Measurements from ENCODE around the gene RORC.
"Not testable (repeated sequence)": the region's sequence is repeated elsewhere in the genome, so short reads cannot be mapped to it uniquely, and the experiment has no call there.

Gene RORC

GRCh38 chr1:151831605-151832004 is at the start of gene RORC:
RORC (minus strand) TSS chr1:151831802; CDS start chr1:151831764, 38 bp downstream.
- no peak for DNase-seq

DNA sequence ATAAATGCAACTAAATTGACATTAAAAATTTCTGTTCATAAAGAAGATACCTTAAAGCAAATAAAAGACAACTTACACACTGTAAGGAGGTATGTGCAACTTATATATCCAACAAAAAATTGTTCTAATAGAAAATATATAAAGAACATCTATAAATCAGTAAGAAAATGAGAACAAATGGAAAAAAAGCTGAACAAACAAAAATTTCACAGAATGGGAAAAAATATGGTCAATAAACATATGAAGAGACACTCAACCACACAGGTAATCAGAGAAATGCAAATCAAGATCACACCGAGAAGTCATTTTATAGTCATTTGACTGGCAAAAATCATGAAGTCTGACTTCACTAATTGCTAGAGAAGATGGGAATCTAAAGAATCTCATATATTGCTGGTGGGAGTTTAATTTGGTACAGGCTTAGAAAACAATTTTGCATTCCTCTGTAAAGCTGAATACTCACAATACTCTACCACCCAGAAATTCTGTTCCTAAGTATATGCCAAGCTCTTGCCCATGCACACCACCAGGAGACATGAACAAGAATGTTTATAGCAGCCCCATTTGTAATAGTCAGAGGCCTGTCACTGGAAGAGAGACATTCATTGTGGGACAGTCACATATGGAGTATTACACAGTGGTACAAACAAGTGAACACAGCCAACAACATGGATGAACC is 44.0 kb upstream of the RORC start:
- no peak for DNase-seq

- not testable (repeated sequence) for DNase-seq
Measured at GRCh38 chr1:151872776-151873175, 41.2 kb upstream of the RORC start.

- no peak for DNase-seq
Measured at GRCh38 chr1:151871284-151872030, 39.9 kb upstream of the RORC start.

GRCh38 chr1:151868486-151868885 is 36.9 kb upstream of the RORC start:
- DNase-seq = no peak

- DNase-seq = peak; percentile 24
Measured at GRCh38 chr1:151867765-151868411, 36.3 kb upstream of the RORC start.

GRCh38 chr1:151867321-151867720 is 35.7 kb upstream of the RORC start:
- DNase-seq = no peak

- DNase-seq = no peak
Measured at GRCh38 chr1:151864411-151864810, 32.8 kb upstream of the RORC start.

DNA sequence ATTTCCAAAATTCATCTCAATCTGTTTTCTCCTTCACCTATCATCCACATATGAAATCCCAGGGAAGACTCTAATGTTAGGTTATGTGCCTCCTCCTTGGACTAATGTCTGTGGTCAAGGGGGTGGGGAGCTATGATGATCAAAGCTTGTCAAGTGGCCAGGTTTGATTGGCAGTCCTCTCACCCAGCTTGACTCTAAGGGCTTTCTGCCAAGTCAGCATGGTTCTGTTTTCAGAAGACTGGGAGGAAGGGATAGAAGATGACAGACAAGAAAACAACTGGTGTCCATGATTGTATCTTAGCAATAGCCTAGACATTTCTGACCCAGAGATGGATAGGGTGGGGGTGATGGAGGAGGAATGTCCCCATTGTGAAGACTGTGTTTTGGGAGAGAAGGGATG is 31.0 kb upstream of the RORC start:
- DNase-seq = no peak

DNA sequence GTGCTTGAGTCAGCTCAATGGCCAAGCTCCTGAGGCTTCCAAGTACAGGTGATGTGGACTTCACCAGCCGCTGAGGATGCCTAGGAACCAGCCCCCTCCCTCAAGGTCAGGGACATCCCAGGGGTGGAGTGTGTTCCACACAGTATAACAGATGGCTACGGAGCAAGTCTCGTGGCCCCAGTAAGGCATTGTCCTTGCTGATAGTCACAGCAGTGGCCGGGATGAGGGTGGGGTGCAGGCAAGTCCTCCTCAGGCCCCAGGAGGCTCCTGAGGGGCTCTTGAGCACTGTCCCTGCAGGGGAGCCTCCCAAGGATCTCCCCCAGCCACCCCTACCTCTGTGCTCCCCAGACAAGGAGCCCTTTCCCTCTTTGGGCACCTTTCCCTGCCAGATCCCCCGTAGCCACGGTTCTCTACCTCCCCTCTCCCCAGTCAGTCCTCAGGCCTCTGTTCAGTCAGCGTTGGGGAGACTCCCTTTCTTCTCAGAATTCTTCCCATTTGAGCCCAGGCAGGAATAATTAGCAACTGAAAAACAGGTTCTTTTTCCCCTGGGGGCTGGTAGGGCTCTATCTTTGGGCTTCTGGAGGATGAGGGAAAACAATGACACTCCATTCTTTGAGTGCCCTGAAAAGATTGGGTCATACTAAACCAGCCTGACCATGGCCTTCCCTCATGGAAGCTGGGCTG is 29.0 kb upstream of the RORC start:
- DNase-seq = no peak

GRCh38 chr1:151859891-151860293 is 28.3 kb upstream of the RORC start:
- no peak for DNase-seq

DNA sequence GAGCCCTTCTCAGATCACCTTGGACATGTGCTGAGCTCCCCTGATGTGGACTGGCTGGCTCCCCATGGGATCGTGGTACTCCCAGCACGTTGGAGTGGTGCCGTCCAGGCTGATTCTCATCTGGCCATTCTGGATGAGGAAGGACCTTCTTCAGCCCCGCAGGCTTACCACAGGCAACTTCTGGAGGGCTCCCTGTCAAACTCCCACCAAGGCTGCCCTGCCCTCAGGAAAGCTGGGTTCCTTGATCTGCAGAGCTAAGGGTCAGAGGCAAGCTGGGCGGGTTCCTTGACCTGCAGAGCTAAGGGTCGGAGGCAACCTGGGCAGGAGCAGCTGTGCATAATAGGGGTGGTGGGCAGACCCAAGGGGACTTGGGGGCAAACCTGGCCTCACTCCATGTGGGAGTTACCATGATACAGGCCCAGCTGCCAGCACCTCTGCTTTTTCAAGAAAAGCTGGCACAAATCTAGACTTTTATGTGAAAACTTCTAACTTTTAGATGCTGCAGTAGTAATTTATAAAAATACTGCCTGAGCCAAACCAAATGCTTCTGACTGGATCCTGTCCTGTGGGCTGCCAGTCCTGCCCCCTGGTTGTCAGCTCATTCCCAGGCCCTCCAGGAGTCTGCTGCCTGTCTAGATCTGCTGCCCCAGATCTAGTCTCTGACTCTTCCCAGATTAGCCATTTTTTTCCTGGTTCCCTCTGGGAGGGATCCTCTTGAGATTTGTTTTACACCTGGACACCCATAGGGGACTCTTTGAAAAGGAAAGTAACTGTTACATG is 27.5 kb upstream of the RORC start:
- DNase-seq = no peak

DNA sequence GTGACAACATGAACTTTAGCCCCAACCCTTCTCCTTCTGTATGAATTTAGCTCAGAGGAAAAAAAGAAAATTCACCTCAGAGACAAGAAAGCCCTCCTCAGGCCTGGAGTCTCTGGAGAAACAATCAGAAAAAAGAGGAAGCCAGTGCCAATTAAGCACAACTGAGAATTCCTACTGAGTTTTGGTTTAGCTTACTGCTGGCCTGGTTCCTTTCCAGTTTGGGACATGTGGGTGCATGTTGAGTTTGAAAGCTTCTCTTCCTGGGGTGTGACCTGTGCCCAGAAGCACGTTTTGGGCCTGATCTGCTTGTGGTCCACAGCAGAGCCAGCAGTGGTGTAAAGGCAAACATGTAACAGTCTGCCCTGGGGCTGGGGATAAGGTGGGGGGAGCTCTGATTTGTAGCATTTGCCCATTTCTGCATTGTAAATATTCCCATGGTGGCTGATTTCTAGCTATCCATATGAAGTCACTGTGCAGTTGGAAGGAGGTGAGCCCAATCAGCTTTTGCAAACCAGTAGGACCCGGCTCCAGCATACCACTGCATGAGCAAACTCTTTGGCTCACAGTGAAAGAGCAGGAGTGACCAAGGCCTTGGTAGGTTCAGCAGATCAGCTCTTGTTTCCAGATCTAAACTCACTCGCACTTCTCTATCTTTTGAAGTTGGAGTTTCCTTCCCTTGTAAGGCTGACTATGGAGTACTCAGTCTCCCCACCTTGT is 26.6 kb upstream of the RORC start:
- DNase-seq = no peak

GRCh38 chr1:151855933-151856332 is 24.3 kb upstream of the RORC start:
- no peak for DNase-seq

DNA sequence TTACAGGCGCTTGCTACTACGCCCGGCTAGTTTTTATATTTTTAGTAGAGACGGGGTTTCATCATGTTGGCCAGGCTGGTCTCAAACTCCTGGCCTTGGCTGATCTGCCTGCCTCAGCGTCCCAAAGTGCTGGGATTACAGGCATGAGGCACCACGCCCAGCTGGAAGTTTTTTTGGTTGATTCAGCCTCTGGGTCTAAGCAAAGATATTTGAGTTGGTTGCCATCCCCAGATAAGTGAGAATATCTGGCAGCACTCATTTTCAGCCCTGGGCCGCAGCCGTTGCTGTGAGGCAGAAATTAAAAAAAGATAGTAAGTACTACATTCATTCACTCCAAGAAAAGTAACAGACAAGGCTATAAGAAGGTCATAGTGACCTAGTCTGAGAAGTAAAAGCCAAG is 23.9 kb upstream of the RORC start:
- DNase-seq = not testable (repeated sequence)

GRCh38 chr1:151854658-151855057 is 23.1 kb upstream of the RORC start:
- no peak for DNase-seq

- no peak for DNase-seq
Measured at GRCh38 chr1:151853411-151853943, 21.9 kb upstream of the RORC start, which contains the start of gene THEM5. THEM5 (minus strand) TSS chr1:151853712; CDS start chr1:151853565, 147 bp downstream.

- DNase-seq = no peak
Measured at GRCh38 chr1:151852733-151853132, 21.1 kb upstream of the RORC start.

DNA sequence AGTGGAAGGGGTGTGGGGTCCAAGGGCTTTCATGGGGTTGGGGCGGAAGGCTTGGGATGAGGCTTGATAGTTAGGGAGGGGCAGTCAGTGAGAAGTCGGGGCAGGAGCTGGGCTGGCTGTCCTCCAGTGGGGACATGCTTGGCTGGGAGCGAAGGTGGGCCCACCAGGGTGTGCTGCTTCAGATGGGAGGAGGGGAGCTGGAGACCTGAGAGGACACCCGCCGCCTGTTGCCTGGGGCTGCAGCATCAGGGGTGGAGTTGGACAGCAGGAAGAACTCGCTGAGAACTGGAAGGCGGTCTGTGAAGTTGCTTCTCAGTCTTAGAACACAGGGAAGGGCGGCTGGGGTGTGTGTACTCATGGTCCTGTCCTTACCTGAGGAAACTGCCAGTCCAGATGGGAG is 20.3 kb upstream of the RORC start:
- no peak for DNase-seq

DNA sequence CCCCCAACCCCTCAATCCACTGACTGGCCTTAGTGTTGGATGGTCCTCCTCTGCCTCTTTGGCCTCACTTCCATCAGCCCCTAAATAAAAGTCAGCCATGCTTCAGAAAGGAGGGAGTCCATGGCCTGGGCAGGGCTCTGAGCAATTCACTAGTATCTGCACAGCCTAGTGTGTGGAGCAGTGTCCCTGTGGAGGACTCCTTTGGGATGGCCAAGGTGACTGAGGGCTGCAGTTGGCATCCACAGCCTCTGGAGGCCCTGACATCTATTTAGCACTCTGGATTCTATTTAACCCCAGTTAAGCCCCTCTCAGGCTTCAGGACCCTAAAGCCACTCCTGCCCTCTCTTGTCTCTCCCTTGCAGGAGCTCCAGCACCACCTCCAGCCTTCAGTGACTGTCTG is 18.3 kb upstream of the RORC start:
- no peak for DNase-seq

DNA sequence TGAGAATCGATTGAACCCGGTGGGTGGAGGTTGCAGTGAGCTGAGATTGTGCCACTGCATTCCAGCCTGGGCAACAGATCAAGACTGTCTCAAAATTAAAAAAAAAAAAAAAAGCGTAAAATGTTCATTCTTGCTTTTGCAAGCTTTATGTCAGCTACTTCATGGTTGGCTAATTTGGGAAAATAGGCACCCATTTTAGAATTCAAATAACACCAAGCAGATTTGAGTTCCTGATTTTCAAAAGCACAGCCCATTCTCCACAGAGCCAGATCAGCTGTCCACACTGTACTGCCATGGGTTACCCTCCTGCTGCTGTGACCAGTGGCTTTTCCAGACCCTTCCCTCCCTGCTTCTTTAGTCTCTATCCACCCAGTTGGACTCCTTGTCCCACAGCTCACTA is 17.5 kb upstream of the RORC start:
- no peak for DNase-seq

Measured in activated CD4-positive, alpha-beta T cell treated with anti-CD3 and anti-CD28 coated beads for 48 hours (primary cell).